PC-3 (cell line): ENCODE data around the gene TARS2. TPM values are rescaled to one million over a fixed set of nuclear protein-coding genes. Genes with fewer than 3 reads are reported as not detected.

ENCODE experiments used
- ATAC-seq: fragments of 200-7000 bp; cut with Tn5 transposase; 2 replicates; pipeline ENCODE4 v1.9.1; 2020; ENCODE audit warnings: mild to moderate bottlenecking, moderate library complexity
- BruUV-seq: library from RNA; stranded (reverse); fragments of 400-500 nt; replicated peaks from 2 replicates; lab custom pipeline; 2021; lab: Mats Ljungman, UMichigan
- CTCF ChIA-PET: fragments of 300-600 bp; sonication (Branson Sonifier 250); formaldehyde crosslinking; loops from one replicate; lab custom pipeline; 2022; ENCODE audit warnings: antibody characterized with exemption; lab: Charles Lee
- POLR2A ChIA-PET: fragments of 300-600 bp; sonication (Branson Sonifier 250); formaldehyde crosslinking; loops from one replicate; lab custom pipeline; 2022; ENCODE audit warnings: antibody characterized with exemption; ENCODE audit not compliant: unreplicated experiment; lab: Charles Lee
- DNase-seq: peaks from one replicate; pipeline ENCODE4 v3.0.0-alpha.2; 2015
- H2AFZ ChIP-seq: fragments of 300-600 bp; sonication (generic); 2 replicates; pipeline ENCODE4 v1.6.0; 2016; ENCODE audit warnings: antibody characterized with exemption, low read length
- H3F3A ChIP-seq: fragments of 300-600 bp; sonication (generic); one replicate; pipeline ENCODE4 v1.6.0; 2017; ENCODE audit warnings: antibody characterized with exemption, low read length, control low read depth, mild to moderate bottlenecking; ENCODE audit not compliant: unreplicated experiment
- H3K27ac ChIP-seq: fragments of 300-600 bp; sonication (generic); 2 replicates; pipeline ENCODE4 v1.5.1; 2016; ENCODE audit warnings: mild to moderate bottlenecking, low read length
- H3K27me3 ChIP-seq: fragments of 300-600 bp; sonication (generic); 2 replicates; pipeline ENCODE4 v1.6.1; 2016; ENCODE audit warnings: low read length, mixed read lengths
- H3K36me3 ChIP-seq: fragments of 300-600 bp; sonication (generic); 2 replicates; pipeline ENCODE4 v1.6.1; 2016; ENCODE audit warnings: low read depth, mixed run types, low read length, mixed read lengths
- H3K4me1 ChIP-seq: fragments of 300-600 bp; sonication (generic); 2 replicates; pipeline ENCODE4 v1.5.1; 2016; ENCODE audit warnings: low read length; ENCODE audit not compliant: insufficient read depth
- H3K4me2 ChIP-seq: fragments of 300-600 bp; sonication (generic); 2 replicates; pipeline ENCODE4 v1.6.0; 2016; ENCODE audit warnings: low read length
- H3K4me3 ChIP-seq: fragments of 300-600 bp; sonication (generic); 2 replicates; pipeline ENCODE4 v1.5.1; 2016; ENCODE audit warnings: mild to moderate bottlenecking, low read length, mixed read lengths
- H3K79me2 ChIP-seq: fragments of 300-600 bp; sonication (generic); 2 replicates; pipeline ENCODE4 v1.6.1; 2017; ENCODE audit warnings: low read length, mixed read lengths
- H3K9ac ChIP-seq: fragments of 300-600 bp; sonication (generic); 2 replicates; pipeline ENCODE4 v1.6.0; 2016; ENCODE audit warnings: mild to moderate bottlenecking, low read length
- H3K9me2 ChIP-seq: fragments of 300-600 bp; sonication (generic); replicated peaks from 2 replicates; pipeline ENCODE4 v1.6.1; 2016; ENCODE audit warnings: mixed run types, low read length, mixed read lengths
- H3K9me3 ChIP-seq: fragments of 300-600 bp; sonication (generic); 2 replicates; pipeline ENCODE4 v1.6.1; 2016; ENCODE audit warnings: low read length, mixed read lengths
- H4K20me1 ChIP-seq: fragments of 300-600 bp; sonication (generic); 2 replicates; pipeline ENCODE4 v1.6.1; 2016; ENCODE audit warnings: low read length, mixed read lengths
- EZH2 ChIP-seq: fragments of 300-600 bp; sonication (generic); IDR thresholded peaks from one replicate; pipeline ENCODE4 v1.6.1; 2017; ENCODE audit warnings: antibody characterized with exemption, mild to moderate bottlenecking, low read length; ENCODE audit not compliant: unreplicated experiment
- EZH2phosphoT487 ChIP-seq: fragments of 300-600 bp; sonication (generic); IDR thresholded peaks from 2 replicates; pipeline ENCODE4 v1.6.1; 2018; ENCODE audit warnings: mild to moderate bottlenecking, antibody characterized with exemption, low read length, borderline replicate concordance
- intact Hi-C: fragments of 100-400 bp; cut with micrococcal nuclease; formaldehyde crosslinking; loops from 2 replicates; pipeline ENCODE4 v1.9.0; 2023
- total RNA-seq: library from RNA; depleted of rRNA; stranded (reverse); fragments of >200 nt; gene quantifications from 2 replicates; pipeline ENCODE4 v1.2.3, GENCODE V29; 2014
- TF ChIP-seq, protein P1 (sequence below): fragments of 300-600 bp; sonication (generic); conservative IDR thresholded peaks from 2 replicates; pipeline ENCODE4 v1.5.1; 2017; ENCODE audit warnings: antibody characterized with exemption, low read depth, mild to moderate bottlenecking, low read length

TARS2 gene
- total RNA-seq, 1 experiment from 2014 or later, result 56.2 TPM

DNA sequence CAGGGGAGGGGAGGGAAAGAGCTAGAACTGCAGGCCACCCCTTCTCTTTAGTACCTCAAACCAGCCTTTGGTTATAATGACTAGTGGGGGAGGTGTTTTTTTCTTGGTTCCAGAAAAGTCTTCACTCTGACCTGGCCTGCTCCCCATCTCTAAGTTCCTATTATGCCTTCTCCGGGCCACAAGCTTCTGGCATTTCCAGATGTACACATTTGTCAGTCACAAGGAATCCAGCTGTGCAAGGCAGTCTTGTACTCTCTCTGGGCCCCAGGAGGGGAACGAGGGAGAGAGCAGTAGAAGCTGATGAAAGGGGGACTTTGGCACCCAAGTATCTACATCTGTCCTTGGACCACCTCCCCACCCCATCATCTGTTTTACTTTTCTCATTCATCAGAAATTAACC is 25.6 kb downstream of the TARS2 start:
- DNase-seq, result no peak
- H3K27ac ChIP-seq, result no peak overlapping the region
- no peak overlapping the region for H3K9ac ChIP-seq
- no peaks in the 10 kb centered on the region for H3K9me3 ChIP-seq
- no peaks in the 10 kb centered on the region for H3K27me3 ChIP-seq
- CTCF ChIA-PET, result interaction anchor here (1.3 kb wide), 1 partner anchor 19 kb away, joined by 4 read pairs; no protein-coding TSS in a partner anchor
- H3K4me1 ChIP-seq, result peaks cover 16% of the 10 kb centered on the region
- no TSS peak for BruUV-seq
- no peak overlapping the region for H3K4me2 ChIP-seq
- H3F3A ChIP-seq, result no peaks in the 10 kb centered on the region
- H3K4me3 ChIP-seq, result no peak overlapping the region
- intact Hi-C loops, result no loop called here
- no peak overlapping the region for H2AFZ ChIP-seq
- no peaks in the 10 kb centered on the region for H3K79me2 ChIP-seq
- no peaks in the 10 kb centered on the region for H3K9me2 ChIP-seq
- POLR2A ChIA-PET, result no interaction called here
- no peak for TF ChIP-seq EZH2phosphoT487
- no peak for TF ChIP-seq EZH2
- TF ChIP-seq, protein P1, sequence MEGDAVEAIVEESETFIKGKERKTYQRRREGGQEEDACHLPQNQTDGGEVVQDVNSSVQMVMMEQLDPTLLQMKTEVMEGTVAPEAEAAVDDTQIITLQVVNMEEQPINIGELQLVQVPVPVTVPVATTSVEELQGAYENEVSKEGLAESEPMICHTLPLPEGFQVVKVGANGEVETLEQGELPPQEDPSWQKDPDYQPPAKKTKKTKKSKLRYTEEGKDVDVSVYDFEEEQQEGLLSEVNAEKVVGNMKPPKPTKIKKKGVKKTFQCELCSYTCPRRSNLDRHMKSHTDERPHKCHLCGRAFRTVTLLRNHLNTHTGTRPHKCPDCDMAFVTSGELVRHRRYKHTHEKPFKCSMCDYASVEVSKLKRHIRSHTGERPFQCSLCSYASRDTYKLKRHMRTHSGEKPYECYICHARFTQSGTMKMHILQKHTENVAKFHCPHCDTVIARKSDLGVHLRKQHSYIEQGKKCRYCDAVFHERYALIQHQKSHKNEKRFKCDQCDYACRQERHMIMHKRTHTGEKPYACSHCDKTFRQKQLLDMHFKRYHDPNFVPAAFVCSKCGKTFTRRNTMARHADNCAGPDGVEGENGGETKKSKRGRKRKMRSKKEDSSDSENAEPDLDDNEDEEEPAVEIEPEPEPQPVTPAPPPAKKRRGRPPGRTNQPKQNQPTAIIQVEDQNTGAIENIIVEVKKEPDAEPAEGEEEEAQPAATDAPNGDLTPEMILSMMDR, result no peak
- no peaks in the 10 kb centered on the region for H4K20me1 ChIP-seq
- H3K36me3 ChIP-seq, result no peaks in the 10 kb centered on the region
- ATAC-seq, result no peak

DNA sequence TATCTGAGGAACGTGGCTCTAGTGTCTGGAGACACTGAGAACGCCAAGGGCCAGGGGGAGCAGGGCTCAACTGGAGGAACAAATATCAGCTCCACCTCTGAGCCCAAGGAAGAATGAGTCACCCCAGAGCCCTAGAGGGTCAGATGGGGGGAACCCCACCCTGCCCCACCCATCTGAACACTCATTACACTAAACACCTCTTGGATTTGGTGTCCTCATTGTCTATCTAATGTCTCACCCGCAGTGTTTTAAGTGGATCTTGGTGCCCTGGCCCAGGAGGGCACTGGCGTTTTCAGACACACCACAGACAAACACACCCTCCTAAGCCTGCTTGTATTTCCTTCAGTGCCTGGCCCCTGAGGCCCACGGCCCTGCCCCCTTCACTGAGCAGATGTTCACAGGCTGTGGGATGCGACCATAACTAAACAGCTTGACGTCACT is 26.2 kb downstream of the TARS2 start:
- H3K9me2 ChIP-seq, result no peaks in the 10 kb centered on the region
- H3K4me1 ChIP-seq, result peaks cover 11% of the 10 kb centered on the region
- TF ChIP-seq, protein P1, result no peak
- no peak for TF ChIP-seq EZH2
- TF ChIP-seq EZH2phosphoT487, result no peak
- ChIA-PET POLR2A (no interaction called here), CTCF (interaction anchor here (1.3 kb wide), 1 partner anchor 19 kb away, joined by 4 read pairs; no protein-coding TSS in a partner anchor)
- no peaks in the 10 kb centered on the region for H3K27me3 ChIP-seq
- intact Hi-C loops, result no loop called here
- no peak for DNase-seq
- H3K9me3 ChIP-seq, result no peaks in the 10 kb centered on the region
- no peak overlapping the region for H3K27ac ChIP-seq
- no peaks in the 10 kb centered on the region for H3K36me3 ChIP-seq
- BruUV-seq, result no TSS peak
- no peaks in the 10 kb centered on the region for H3F3A ChIP-seq
- no peaks in the 10 kb centered on the region for H4K20me1 ChIP-seq
- no peak overlapping the region for H3K4me3 ChIP-seq
- no peak overlapping the region for H3K9ac ChIP-seq
- H3K79me2 ChIP-seq, result no peaks in the 10 kb centered on the region
- H2AFZ ChIP-seq, result no peak overlapping the region
- no peak for ATAC-seq
- H3K4me2 ChIP-seq, result no peak overlapping the region

DNA sequence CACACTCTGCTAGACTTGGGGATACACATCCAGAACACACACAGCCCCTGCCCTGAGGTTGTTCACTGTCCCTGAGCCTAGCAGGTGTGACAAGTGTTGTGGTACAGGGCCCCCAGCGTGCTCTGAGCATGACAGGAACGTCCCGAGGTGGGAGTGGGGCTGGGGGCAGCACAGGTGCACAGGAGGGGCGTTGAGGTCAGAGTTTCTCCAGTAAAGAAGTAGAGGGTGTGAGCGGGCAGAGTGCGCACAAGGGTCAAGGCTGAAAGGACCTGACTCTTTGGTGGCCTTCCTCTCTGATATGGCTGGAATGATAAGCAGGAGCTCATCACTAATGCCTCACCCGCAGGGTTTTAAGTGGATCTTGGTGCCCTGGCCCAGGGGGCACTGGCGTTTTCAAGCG is 27.0 kb downstream of the TARS2 start:
- Histone ChIP-seq H2AFZ (no peak overlapping the region), H3K27me3 (no peaks in the 10 kb centered on the region), H3K27ac (no peak overlapping the region), H3F3A (no peaks in the 10 kb centered on the region), H3K4me3 (no peak overlapping the region), H3K4me2 (no peak overlapping the region), H3K9ac (no peak overlapping the region), H3K36me3 (no peaks in the 10 kb centered on the region), H3K9me3 (no peaks in the 10 kb centered on the region), H3K4me1 (peaks cover 11% of the 10 kb centered on the region), H4K20me1 (no peaks in the 10 kb centered on the region), H3K9me2 (no peaks in the 10 kb centered on the region), H3K79me2 (no peaks in the 10 kb centered on the region)
- POLR2A ChIA-PET, result no interaction called here
- no TSS peak for BruUV-seq
- DNase-seq (no peak), ATAC-seq (no peak)
- intact Hi-C loops, result no loop called here
- CTCF ChIA-PET, result interaction anchor here (1.3 kb wide), 1 partner anchor 18 kb away, joined by 4 read pairs; no protein-coding TSS in a partner anchor
- TF ChIP-seq EZH2, result no peak
- TF ChIP-seq, protein P1, result no peak
- no peak for TF ChIP-seq EZH2phosphoT487
